ENCODE data around the gene BANF2. TPM values are rescaled to one million over a fixed set of nuclear protein-coding genes. Genes with fewer than 3 reads are reported as not detected.
A peak's percentile ranks its signal among the peaks of the same experiment; 100 is the strongest.

The BANF2 gene
- total and polyA plus RNA-seq, 2 of the 13 experiments (the other 11 are each of a cell fraction or from before 2014, with no cell fraction given), result 0.35 TPM; not detected in 1

- no peak for TF ChIP-seq FOXP1 (IDR thresholded peaks at IDR 0.05)
- 0 out of 2 replicates have a peak, but pooled peaks have one; percentile 29 for TF ChIP-seq FOXP1 (CRISPR knock-in tag; IDR thresholded peaks at IDR 0.05)
- peak; percentile 91 for TF ChIP-seq ZNF572 (CRISPR knock-in tag; IDR thresholded peaks at IDR 0.05)
- TF ChIP-seq ZNF557 (CRISPR knock-in tag; IDR thresholded peaks at IDR 0.05), result 0 out of 2 replicates have a peak, but pooled peaks have one; percentile 33
- TF ChIP-seq PHF21A (CRISPR knock-in tag; IDR thresholded peaks at IDR 0.05), result peak; percentile 95
- TF ChIP-seq ZNF564 (CRISPR knock-in tag; IDR thresholded peaks at IDR 0.05), result no peak
- no peak for TF ChIP-seq ZNF468 (CRISPR knock-in tag; IDR thresholded peaks at IDR 0.05)
- no peak for TF ChIP-seq KDM5A (IDR thresholded peaks at IDR 0.05; ENCODE audit: borderline replicate concordance, low read length)
- no peak for TF ChIP-seq DPF2 (CRISPR knock-in tag; IDR thresholded peaks at IDR 0.05; ENCODE audit: borderline replicate concordance, low read depth)
- TF ChIP-seq ZNF18 (CRISPR knock-in tag; IDR thresholded peaks at IDR 0.05; ENCODE audit: insufficient replicate concordance), result peak; percentile 59
- no peak for TF ChIP-seq ETV6 (CRISPR knock-in tag; conservative IDR thresholded peaks at IDR 0.05)
- TF ChIP-seq CAMTA2 (CRISPR knock-in tag; IDR thresholded peaks at IDR 0.05; ENCODE audit: borderline replicate concordance), result no peak
- peak; percentile 38; the same call in 1 of the 2 replicates for TF ChIP-seq SRY (CRISPR knock-in tag; IDR thresholded peaks at IDR 0.05)
- TF ChIP-seq ZC3H13 (CRISPR knock-in tag; IDR thresholded peaks at IDR 0.05), result no peak
- TF ChIP-seq NR3C1 (CRISPR knock-in tag; IDR thresholded peaks at IDR 0.05), result no peak
- TF ChIP-seq, protein P1, sequence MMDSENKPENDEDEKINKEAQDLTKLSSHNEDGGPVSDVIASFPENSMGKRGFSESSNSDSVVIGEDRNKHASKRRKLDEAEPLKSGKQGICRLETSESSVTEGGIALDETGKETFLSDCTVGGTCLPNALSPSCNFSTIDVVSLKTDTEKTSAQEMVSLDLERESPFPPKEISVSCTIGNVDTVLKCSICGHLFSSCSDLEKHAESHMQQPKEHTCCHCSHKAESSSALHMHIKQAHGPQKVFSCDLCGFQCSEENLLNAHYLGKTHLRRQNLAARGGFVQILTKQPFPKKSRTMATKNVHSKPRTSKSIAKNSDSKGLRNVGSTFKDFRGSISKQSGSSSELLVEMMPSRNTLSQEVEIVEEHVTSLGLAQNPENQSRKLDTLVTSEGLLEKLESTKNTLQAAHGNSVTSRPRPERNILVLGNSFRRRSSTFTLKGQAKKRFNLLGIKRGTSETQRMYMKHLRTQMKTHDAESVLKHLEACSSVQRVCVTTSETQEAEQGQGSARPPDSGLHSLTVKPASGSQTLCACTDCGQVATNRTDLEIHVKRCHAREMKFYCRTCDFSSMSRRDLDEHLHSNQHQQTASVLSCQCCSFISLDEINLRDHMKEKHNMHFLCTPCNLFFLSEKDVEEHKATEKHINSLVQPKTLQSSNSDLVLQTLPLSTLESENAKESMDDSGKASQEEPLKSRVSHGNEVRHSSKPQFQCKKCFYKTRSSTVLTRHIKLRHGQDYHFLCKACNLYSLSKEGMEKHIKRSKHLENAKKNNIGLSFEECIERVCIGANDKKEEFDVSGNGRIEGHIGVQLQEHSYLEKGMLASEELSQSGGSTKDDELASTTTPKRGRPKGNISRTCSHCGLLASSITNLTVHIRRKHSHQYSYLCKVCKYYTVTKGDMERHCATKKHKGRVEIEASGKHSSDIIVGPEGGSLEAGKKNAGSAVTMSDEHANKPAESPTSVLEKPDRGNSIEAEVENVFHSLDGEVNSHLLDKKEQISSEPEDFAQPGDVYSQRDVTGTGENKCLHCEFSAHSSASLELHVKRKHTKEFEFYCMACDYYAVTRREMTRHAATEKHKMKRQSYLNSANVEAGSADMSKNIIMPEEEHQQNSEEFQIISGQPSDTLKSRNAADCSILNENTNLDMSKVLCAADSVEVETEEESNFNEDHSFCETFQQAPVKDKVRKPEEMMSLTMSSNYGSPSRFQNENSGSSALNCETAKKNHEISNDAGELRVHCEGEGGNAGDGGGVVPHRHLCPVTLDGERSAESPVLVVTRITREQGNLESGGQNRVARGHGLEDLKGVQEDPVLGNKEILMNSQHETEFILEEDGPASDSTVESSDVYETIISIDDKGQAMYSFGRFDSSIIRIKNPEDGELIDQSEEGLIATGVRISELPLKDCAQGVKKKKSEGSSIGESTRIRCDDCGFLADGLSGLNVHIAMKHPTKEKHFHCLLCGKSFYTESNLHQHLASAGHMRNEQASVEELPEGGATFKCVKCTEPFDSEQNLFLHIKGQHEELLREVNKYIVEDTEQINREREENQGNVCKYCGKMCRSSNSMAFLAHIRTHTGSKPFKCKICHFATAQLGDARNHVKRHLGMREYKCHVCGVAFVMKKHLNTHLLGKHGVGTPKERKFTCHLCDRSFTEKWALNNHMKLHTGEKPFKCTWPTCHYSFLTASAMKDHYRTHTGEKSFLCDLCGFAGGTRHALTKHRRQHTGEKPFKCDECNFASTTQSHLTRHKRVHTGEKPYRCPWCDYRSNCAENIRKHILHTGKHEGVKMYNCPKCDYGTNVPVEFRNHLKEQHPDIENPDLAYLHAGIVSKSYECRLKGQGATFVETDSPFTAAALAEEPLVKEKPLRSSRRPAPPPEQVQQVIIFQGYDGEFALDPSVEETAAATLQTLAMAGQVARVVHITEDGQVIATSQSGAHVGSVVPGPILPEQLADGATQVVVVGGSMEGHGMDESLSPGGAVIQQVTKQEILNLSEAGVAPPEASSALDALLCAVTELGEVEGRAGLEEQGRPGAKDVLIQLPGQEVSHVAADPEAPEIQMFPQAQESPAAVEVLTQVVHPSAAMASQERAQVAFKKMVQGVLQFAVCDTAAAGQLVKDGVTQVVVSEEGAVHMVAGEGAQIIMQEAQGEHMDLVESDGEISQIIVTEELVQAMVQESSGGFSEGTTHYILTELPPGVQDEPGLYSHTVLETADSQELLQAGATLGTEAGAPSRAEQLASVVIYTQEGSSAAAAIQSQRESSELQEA (CRISPR knock-in tag; IDR thresholded peaks at IDR 0.05; ENCODE audit: not compliant biosample characterization), result no peak
- TF ChIP-seq YEATS4 (CRISPR knock-in tag; IDR thresholded peaks at IDR 0.05; ENCODE audit: borderline replicate concordance), result peak; percentile 75
- peak; percentile 72; the same call in 1 of the 2 replicates for TF ChIP-seq CSRNP1 (CRISPR knock-in tag; IDR thresholded peaks at IDR 0.05)
Observed at GRCh38 chr20:17710379-17711266, 10.9 kb downstream of the BANF2 start (continued).

Measured in HepG2 (cell line).